ENCODE results near the gene PADI4. TPM values are rescaled to one million over a fixed set of nuclear protein-coding genes. Genes with fewer than 3 reads are reported as not detected.

The PADI4 gene
- total and polyA plus RNA-seq, 7 donors, result 0.52 to 0.58 (median 0.54) TPM; not detected in 4

GRCh38 chr1:17274186-17275170, 33.5 kb upstream of the PADI4 start:
- Histone ChIP-seq H3K27me3 (ENCODE audit: insufficient read depth in 3 of 3, low read length in 2 of 3) (peaks cover 0 to 20% (median 5%) of the 10 kb centered on the region in 3 donors), H3K36me3 (ENCODE audit: insufficient read depth in 1 of 2, low read depth in 1 of 2) (no peaks in the 10 kb centered on the region), H3K27ac (no peak overlapping the region), H3K9me3 (no peaks in the 10 kb centered on the region), H3K4me1 (no peaks in the 10 kb centered on the region), H3K4me3 (no peak overlapping the region)
- peak in 1 of 2 donors; percentile 35 for DNase-seq
- WGBS, 3 donors, result 45 to 71% (median 46%) methylated on average over 15 of the region's 15 CpGs
- intact Hi-C loops (cut with DNase I), result no loop called here
- peak; percentile 38 for TF ChIP-seq CTCF (IDR thresholded peaks at IDR 0.05)
- peak in 1 of 4 donors; percentile 45 for ATAC-seq

DNA sequence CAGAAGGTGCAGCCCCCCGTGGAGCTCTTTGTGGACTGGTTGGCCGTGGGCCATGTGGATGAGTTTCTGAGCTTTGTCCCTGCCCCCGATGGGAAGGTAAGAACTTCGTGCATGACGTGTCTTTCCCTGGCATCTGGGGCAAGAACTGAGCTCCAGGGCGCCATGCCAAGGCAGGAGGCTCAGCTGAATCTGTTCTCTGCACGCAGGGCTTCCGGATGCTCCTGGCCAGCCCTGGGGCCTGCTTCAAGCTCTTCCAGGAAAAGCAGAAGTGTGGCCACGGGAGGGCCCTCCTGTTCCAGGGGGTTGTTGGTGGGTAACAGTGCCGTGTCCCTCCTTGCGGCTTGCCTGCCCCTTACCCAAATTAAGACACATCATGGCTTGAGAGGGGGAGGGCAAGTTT, 31.4 kb upstream of the PADI4 start:
- no peak for TF ChIP-seq CTCF (IDR thresholded peaks at IDR 0.05)
- no peak overlapping the region for H3K4me3 ChIP-seq
- intact Hi-C loops (cut with DNase I), result no loop called here
- 39 to 46% (median 40%) methylated on average over 11 of the region's 11 CpGs for WGBS, 3 donors
- no peaks in the 10 kb centered on the region for H3K9me3 ChIP-seq
- H3K27ac ChIP-seq, result no peak overlapping the region
- H3K27me3 ChIP-seq (ENCODE audit: insufficient read depth in 3 of 3, low read length in 2 of 3), result peaks cover 0 to 28% (median 7%) of the 10 kb centered on the region in 3 donors
- no peak for DNase-seq
- no peak for ATAC-seq
- no peaks in the 10 kb centered on the region for H3K4me1 ChIP-seq
- H3K36me3 ChIP-seq (ENCODE audit: insufficient read depth in 1 of 2, low read depth in 1 of 2), result no peaks in the 10 kb centered on the region

DNA sequence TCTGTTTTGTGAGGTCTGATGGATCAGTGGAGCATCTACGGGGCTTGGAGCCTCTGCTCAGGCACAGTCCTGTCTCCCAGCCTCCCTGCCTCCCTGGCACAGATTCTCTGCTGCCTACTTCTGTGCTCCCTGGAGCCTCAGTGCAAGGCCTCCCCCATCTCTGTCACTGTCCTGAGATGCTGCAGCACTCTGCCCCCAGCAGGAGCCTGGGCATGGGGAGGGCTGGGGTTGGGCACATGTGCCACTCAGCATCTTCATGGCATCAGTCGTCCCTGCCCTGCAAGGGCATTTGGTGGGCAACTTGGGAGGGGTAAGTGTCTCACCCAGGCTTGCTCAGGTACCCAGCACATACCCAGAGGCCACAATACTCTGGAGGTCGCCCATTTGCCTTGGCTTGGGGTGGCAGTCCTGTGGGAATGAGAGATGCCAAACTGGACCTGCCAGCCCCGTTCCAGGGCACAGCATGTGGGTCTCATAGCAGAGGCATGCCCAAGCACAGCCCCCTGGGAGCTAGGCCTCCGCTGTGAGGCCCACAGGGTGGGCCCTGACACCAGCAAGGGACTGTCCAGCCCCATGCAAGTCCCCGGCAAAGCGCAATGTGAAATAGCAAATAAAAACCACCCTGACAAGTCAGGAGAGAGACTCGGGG, 30.4 kb upstream of the PADI4 start:
- Histone ChIP-seq H3K4me3 (no peak overlapping the region), H3K36me3 (ENCODE audit: insufficient read depth in 1 of 2, low read depth in 1 of 2) (no peaks in the 10 kb centered on the region), H3K27me3 (ENCODE audit: insufficient read depth in 3 of 3, low read length in 2 of 3) (peaks cover 0 to 37% (median 7%) of the 10 kb centered on the region in 3 donors), H3K4me1 (no peaks in the 10 kb centered on the region), H3K9me3 (no peaks in the 10 kb centered on the region), H3K27ac (no peak overlapping the region)
- ATAC-seq, result no peak
- no peak for DNase-seq
- no peak for TF ChIP-seq CTCF (IDR thresholded peaks at IDR 0.05)
- intact Hi-C loops (cut with DNase I), result no loop called here
- 76 to 78% (median 77%) methylated on average over 8 of the region's 8 CpGs for WGBS, 3 donors

DNA sequence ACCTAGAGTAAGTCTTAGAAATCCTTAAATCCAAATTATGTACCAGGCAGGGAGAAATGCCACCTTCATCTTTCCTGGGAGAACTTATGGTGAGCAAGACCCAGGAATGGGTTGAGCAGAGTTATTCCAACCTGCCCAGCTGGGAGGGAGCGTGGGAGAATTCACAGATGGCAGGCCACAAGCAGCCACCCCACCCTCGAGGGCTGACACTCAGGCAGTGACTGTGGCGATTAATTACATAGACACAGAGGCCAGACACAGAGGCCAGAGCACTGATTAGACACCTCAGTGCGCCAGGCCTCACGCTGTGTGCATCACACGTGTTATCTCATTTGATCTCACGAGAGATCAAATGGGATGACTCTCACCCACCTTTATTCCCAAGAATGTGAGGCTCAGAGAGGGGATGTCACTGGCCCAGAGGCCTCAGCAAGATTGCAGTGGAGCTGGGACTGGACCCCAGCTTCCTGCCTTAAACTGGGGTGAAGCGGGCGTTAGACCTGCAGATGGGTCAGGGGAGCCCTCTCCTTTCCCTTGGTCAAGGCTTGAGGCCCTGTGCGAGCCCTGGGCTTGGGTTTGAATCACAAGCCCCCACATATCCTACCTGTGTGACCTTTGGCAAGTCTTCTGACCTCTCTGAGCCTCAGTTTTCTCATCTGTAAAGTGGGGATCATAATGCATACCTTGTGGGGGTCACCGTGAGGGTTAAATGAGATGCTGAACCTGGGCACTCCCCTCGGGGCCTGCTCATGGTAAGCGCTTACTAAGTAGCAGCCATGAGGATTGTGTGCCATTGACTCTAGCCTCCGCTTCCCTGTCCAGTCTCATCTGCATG, 28.8 kb upstream of the PADI4 start:
- intact Hi-C loops (cut with DNase I), result no loop called here
- Histone ChIP-seq H3K27ac (no peak overlapping the region), H3K36me3 (ENCODE audit: insufficient read depth in 1 of 2, low read depth in 1 of 2) (no peaks in the 10 kb centered on the region), H3K4me3 (no peak overlapping the region), H3K9me3 (no peaks in the 10 kb centered on the region), H3K4me1 (no peaks in the 10 kb centered on the region), H3K27me3 (ENCODE audit: insufficient read depth in 3 of 3, low read length in 2 of 3) (peaks cover 0 to 46% (median 9%) of the 10 kb centered on the region in 3 donors)
- no peak for ATAC-seq
- TF ChIP-seq CTCF (IDR thresholded peaks at IDR 0.05), result no peak
- DNase-seq, result no peak
- WGBS, 3 donors, result 74 to 82% (median 78%) methylated on average over 14 of the region's 14 CpGs
